ENCODE results near the gene DSN1. TPM values are rescaled to one million over a fixed set of nuclear protein-coding genes. Genes with fewer than 3 reads are reported as not detected.

Gene DSN1
- total RNA-seq, 1 experiment from 2014 or later, result 27.2 TPM

DNA sequence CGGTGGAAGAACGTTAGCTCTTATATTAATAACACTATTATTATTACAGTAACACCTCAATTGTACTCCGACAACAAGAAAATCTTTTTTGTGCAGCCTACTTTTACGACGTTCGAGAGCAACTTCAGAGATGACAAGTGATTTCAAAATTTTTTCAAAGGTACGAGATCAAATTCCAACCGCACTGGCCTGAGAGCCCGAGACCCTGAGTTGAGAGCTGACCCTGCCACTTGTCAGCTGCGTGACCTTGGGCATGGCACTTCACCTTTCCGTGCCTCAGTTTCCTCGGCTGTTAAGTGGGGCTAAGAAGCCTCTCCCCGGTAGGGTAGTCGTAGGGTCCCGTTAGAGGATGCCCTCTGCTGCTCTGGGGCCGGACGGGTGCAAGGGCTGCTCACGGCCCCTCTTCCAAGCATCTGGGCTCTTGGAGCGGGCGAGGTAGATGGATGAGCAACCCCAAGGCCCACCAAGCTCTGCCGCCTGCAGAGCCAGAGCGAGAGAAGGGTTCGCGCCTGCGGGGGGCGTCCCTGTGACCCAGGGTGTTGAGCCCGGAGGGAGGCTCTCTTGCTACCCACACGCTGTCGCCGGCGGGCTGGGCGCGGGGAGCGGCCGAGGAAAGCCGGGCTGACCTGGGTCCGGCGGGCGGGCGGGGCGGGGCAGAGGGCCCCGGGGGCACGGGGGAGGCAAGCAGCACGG is 28.2 kb downstream of the DSN1 start:
- Histone ChIP-seq H3K27me3 (ENCODE audit: control insufficient read depth, insufficient read depth, low read length) (no peaks in the 10 kb centered on the region), H3K36me3 (ENCODE audit: control insufficient read depth, insufficient read depth, low read length) (no peaks in the 10 kb centered on the region), H3K4me1 (ENCODE audit: control insufficient read depth, insufficient read depth, low read length) (peaks cover 8% of the 10 kb centered on the region), H3K9me3 (ENCODE audit: control insufficient read depth, insufficient read depth, low read depth, low read length) (no peaks in the 10 kb centered on the region), H3K27ac (ENCODE audit: low read length) (peak overlapping the region; percentile 60), H3K4me3 (ENCODE audit: low read depth in 2 of 2, low read length in 2 of 2) (peak overlapping the region; percentile 63 to 86)
- no TSS peak for BruUV-seq (replicated peaks)
- in situ Hi-C loops (cut with HindIII; ENCODE audit: low pct_unique_long_range_greater_than_20kb, low sequenced_read_pairs) (no loop called here), intact Hi-C loops (cut with micrococcal nuclease; ENCODE audit: unreplicated experiment) (no loop called here)
- DNase-seq (ENCODE audit: low read depth, low spot score) (no peak), ATAC-seq (peak; percentile 79)
- CTCF ChIA-PET, result interaction anchor here (0.6 kb wide), 1 partner anchor 157 kb away, joined by 5 read pairs; no protein-coding TSS in a partner anchor
- TF ChIP-seq, protein P1, sequence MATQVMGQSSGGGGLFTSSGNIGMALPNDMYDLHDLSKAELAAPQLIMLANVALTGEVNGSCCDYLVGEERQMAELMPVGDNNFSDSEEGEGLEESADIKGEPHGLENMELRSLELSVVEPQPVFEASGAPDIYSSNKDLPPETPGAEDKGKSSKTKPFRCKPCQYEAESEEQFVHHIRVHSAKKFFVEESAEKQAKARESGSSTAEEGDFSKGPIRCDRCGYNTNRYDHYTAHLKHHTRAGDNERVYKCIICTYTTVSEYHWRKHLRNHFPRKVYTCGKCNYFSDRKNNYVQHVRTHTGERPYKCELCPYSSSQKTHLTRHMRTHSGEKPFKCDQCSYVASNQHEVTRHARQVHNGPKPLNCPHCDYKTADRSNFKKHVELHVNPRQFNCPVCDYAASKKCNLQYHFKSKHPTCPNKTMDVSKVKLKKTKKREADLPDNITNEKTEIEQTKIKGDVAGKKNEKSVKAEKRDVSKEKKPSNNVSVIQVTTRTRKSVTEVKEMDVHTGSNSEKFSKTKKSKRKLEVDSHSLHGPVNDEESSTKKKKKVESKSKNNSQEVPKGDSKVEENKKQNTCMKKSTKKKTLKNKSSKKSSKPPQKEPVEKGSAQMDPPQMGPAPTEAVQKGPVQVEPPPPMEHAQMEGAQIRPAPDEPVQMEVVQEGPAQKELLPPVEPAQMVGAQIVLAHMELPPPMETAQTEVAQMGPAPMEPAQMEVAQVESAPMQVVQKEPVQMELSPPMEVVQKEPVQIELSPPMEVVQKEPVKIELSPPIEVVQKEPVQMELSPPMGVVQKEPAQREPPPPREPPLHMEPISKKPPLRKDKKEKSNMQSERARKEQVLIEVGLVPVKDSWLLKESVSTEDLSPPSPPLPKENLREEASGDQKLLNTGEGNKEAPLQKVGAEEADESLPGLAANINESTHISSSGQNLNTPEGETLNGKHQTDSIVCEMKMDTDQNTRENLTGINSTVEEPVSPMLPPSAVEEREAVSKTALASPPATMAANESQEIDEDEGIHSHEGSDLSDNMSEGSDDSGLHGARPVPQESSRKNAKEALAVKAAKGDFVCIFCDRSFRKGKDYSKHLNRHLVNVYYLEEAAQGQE (IDR thresholded peaks at IDR 0.05; ENCODE audit: insufficient read depth in 1 of 2, low read depth in 2 of 2, low read length in 1 of 2), result no peak
- TF ChIP-seq, protein P2, sequence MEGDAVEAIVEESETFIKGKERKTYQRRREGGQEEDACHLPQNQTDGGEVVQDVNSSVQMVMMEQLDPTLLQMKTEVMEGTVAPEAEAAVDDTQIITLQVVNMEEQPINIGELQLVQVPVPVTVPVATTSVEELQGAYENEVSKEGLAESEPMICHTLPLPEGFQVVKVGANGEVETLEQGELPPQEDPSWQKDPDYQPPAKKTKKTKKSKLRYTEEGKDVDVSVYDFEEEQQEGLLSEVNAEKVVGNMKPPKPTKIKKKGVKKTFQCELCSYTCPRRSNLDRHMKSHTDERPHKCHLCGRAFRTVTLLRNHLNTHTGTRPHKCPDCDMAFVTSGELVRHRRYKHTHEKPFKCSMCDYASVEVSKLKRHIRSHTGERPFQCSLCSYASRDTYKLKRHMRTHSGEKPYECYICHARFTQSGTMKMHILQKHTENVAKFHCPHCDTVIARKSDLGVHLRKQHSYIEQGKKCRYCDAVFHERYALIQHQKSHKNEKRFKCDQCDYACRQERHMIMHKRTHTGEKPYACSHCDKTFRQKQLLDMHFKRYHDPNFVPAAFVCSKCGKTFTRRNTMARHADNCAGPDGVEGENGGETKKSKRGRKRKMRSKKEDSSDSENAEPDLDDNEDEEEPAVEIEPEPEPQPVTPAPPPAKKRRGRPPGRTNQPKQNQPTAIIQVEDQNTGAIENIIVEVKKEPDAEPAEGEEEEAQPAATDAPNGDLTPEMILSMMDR (IDR thresholded peaks at IDR 0.05), result no peak
- POLR2A ChIA-PET, result interaction anchor here (0.7 kb wide), 1 partner anchor 1712 kb away, joined by 7 read pairs; no protein-coding TSS in a partner anchor

DNA sequence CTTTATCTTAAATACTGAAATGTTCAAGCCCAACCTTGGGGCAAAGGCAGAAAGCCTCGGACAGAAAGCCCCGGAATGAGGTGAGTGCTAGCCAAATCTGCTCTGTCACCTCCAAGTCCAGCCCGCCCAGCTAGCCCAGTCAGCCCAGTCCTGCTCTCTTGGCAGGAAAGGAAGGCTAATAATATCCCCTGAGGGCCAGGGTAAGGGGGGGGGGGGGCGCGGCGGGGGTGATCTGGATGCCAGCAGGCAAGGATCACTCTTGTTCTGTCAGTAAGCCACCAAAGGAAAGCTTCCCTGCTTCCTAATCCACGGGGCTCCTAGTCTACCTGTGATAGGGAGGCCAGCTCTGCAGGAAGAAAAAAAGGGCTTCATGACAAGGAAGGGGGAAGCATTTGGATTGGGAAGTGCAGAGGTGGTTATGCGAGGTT is 28.8 kb downstream of the DSN1 start:
- ATAC-seq, result no peak
- intact Hi-C loops (cut with micrococcal nuclease; ENCODE audit: unreplicated experiment) (no loop called here), in situ Hi-C loops (cut with HindIII; ENCODE audit: low pct_unique_long_range_greater_than_20kb, low sequenced_read_pairs) (no loop called here)
- H3K27ac ChIP-seq (ENCODE audit: low read length), result peak overlapping the region; percentile 60; the same call in 1 of the 2 replicates
- peaks cover 8% of the 10 kb centered on the region for H3K4me1 ChIP-seq (ENCODE audit: control insufficient read depth, insufficient read depth, low read length)
- no peaks in the 10 kb centered on the region for H3K36me3 ChIP-seq (ENCODE audit: control insufficient read depth, insufficient read depth, low read length)
- TF ChIP-seq, protein P1 (IDR thresholded peaks at IDR 0.05; ENCODE audit: insufficient read depth in 1 of 2, low read depth in 2 of 2, low read length in 1 of 2), result no peak
- TF ChIP-seq POLR2AphosphoS5 (IDR thresholded peaks at IDR 0.05; ENCODE audit: low read depth, low read length), result no peak
- TF ChIP-seq, protein P2 (IDR thresholded peaks at IDR 0.05), result no peak
- no peak for TF ChIP-seq TCF7L2 (IDR thresholded peaks at IDR 0.05; ENCODE audit: low read depth, low read length)
- TF ChIP-seq SIN3A (IDR thresholded peaks at IDR 0.05; ENCODE audit: borderline replicate concordance, insufficient read depth, low read depth, low read length), result no peak
- no peaks in the 10 kb centered on the region for H3K9me3 ChIP-seq (ENCODE audit: control insufficient read depth, insufficient read depth, low read depth, low read length)
- ChIA-PET CTCF (interaction anchor here (0.6 kb wide), 1 partner anchor 156 kb away, joined by 5 read pairs; no protein-coding TSS in a partner anchor), POLR2A (interaction anchor here (0.7 kb wide), 1 partner anchor 1713 kb away, joined by 7 read pairs; no protein-coding TSS in a partner anchor)
- H3K27me3 ChIP-seq (ENCODE audit: control insufficient read depth, insufficient read depth, low read length), result no peaks in the 10 kb centered on the region
- H3K4me3 ChIP-seq (ENCODE audit: low read depth in 2 of 2, low read length in 2 of 2), result peak overlapping the region; percentile 63 to 86
- DNase-seq (ENCODE audit: low read depth, low spot score), result no peak
- BruUV-seq (replicated peaks), result no TSS peak

Data from Panc1 (cell line).